Measurements from ENCODE around the gene ACR. TPM values are rescaled to one million over a fixed set of nuclear protein-coding genes. Genes with fewer than 3 reads are reported as not detected.

The ACR gene
- total RNA-seq, 1 donor from 2014 or later: not detected

DNA sequence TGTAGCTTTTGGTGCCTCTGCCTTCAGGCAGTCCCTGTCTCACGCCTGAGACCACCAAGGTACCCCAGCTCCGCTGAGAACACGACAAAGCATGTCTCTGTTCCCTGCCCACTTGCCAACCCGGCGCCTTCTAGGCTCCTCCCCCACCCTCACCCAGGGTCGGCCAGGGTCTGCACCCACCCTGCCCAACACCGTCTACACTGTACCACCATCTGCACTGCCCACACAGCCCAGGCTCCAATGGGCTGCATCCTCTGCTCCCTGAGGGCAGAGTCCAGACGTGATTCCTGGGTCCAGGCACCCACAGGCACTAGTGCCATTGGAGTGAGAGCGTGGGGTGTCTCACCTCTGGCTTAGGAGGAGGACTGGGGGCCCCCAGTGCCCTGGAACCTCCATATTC lies 22.8 kb upstream of the ACR start:
- Mint-ChIP-seq H3K9me3 (no peaks in the 10 kb centered on the region), H3K4me3 (no peak overlapping the region), H3K4me1 (peaks cover 8% of the 10 kb centered on the region)

DNA sequence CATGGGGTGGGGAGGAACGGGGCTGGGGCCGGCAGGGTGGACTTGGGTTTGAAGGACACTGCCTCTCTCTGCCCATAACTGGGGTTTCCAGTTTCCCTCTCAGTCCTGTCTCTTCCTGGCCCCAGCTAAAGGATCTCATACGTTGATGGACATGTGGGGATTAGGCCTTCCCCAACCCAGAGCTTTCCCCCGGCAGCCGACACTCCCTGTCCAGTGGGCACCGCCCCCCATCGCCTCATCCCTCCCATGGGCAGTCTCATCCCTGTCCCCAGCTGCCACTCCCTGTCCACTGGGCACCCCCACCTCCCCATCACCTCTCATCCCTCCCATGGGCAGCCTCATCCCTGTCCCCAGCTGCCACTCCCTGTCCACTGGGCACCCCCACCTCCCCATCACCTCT lies 22.2 kb upstream of the ACR start:
- Histone ChIP-seq H3K36me3 (no peaks in the 10 kb centered on the region), H3K4me2 (no peak overlapping the region), H3K4me1 (peaks cover 5% of the 10 kb centered on the region), H4K20me1 (ENCODE audit: low read depth) (peaks cover 21% of the 10 kb centered on the region), H3K79me2 (ENCODE audit: low read depth) (no peaks in the 10 kb centered on the region), H3F3A (ENCODE audit: low read depth) (no peaks in the 10 kb centered on the region), H3K4me3 (no peak overlapping the region), H2AFZ (replicated peaks) (no peak overlapping the region), H3K9me3 (ENCODE audit: low read depth) (no peaks in the 10 kb centered on the region), H3K27me3 (peaks cover 34% of the 10 kb centered on the region), H3K9ac (no peak overlapping the region), H3K27ac (no peak overlapping the region)
- Mint-ChIP-seq H3K4me1 (peaks cover 8% of the 10 kb centered on the region), H3K9me3 (no peaks in the 10 kb centered on the region), H3K4me3 (no peak overlapping the region), H3K27ac (no peak overlapping the region), H3K36me3 (peaks cover 29% of the 10 kb centered on the region), H3K27me3 (ENCODE audit: insufficient read depth, low read depth) (peaks cover 17% of the 10 kb centered on the region)
- no peak for DNase-seq (ENCODE audit: low spot score)
- TF ChIP-seq EZH2phosphoT487 (IDR thresholded peaks at IDR 0.05): no peak

More for the DNA sequence above, 22.8 kb upstream of the ACR start:
- Histone ChIP-seq H3K4me1 (peaks cover 5% of the 10 kb centered on the region), H4K20me1 (ENCODE audit: low read depth) (peaks cover 19% of the 10 kb centered on the region), H2AFZ (replicated peaks) (no peak overlapping the region), H3K79me2 (ENCODE audit: low read depth) (no peaks in the 10 kb centered on the region), H3K27ac (no peak overlapping the region), H3K9me3 (ENCODE audit: low read depth) (no peaks in the 10 kb centered on the region), H3K4me2 (no peak overlapping the region), H3K9ac (no peak overlapping the region), H3K27me3 (peaks cover 29% of the 10 kb centered on the region), H3F3A (ENCODE audit: low read depth) (no peaks in the 10 kb centered on the region), H3K36me3 (no peaks in the 10 kb centered on the region), H3K4me3 (no peak overlapping the region)
- no peak for TF ChIP-seq EZH2phosphoT487 (IDR thresholded peaks at IDR 0.05)
- TF ChIP-seq EZH2 (IDR thresholded peaks at IDR 0.05): no peak
- TF ChIP-seq, protein P1, sequence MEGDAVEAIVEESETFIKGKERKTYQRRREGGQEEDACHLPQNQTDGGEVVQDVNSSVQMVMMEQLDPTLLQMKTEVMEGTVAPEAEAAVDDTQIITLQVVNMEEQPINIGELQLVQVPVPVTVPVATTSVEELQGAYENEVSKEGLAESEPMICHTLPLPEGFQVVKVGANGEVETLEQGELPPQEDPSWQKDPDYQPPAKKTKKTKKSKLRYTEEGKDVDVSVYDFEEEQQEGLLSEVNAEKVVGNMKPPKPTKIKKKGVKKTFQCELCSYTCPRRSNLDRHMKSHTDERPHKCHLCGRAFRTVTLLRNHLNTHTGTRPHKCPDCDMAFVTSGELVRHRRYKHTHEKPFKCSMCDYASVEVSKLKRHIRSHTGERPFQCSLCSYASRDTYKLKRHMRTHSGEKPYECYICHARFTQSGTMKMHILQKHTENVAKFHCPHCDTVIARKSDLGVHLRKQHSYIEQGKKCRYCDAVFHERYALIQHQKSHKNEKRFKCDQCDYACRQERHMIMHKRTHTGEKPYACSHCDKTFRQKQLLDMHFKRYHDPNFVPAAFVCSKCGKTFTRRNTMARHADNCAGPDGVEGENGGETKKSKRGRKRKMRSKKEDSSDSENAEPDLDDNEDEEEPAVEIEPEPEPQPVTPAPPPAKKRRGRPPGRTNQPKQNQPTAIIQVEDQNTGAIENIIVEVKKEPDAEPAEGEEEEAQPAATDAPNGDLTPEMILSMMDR (IDR thresholded peaks at IDR 0.05): no peak
- Mint-ChIP-seq H3K27ac (no peak overlapping the region), H3K27me3 (ENCODE audit: insufficient read depth, low read depth) (peaks cover 17% of the 10 kb centered on the region), H3K36me3 (peaks cover 32% of the 10 kb centered on the region)
- no peak for DNase-seq (ENCODE audit: low spot score)

DNA sequence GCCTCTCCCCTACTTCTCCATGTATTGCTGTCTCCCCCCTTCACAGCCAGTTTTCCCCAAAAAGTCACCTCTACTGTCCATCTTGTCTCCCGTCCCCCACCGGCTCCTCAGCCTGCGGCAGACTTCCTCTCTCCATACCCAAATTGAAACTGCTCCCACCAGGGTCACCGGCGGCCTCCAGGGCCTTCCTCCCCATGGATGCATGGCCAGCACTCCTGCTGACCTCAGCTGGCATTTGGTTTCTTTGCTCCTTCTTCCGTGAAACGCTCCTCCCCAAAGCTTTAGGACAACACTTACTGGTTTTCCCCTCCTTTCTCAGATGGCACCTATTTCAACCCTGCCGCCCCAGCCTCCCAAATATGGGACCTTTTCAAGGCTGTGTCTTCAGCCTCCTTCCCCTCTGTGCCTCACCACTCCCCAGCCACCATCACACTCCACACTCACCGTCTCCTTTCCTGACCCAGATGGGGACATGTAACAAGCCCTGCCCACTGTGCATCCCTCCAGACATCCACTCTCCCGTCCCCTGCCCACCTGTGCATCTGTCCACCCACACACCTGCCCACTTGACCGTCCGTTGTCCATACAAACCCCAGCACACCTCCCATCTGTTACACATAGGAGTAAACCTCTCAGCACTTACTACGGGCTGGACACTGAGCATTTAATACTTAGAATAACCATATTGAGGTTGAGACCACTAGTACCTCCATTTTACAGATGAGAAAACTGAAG lies 21.5 kb upstream of the ACR start:
- Histone ChIP-seq H3K79me2 (ENCODE audit: low read depth) (no peaks in the 10 kb centered on the region), H3K27ac (no peak overlapping the region), H3K9ac (no peak overlapping the region), H3K4me3 (no peak overlapping the region), H3K4me1 (peaks cover 5% of the 10 kb centered on the region), H2AFZ (replicated peaks) (no peak overlapping the region), H3K9me3 (ENCODE audit: low read depth) (no peaks in the 10 kb centered on the region), H3K36me3 (no peaks in the 10 kb centered on the region), H4K20me1 (ENCODE audit: low read depth) (peaks cover 28% of the 10 kb centered on the region), H3K27me3 (peaks cover 41% of the 10 kb centered on the region), H3K4me2 (no peak overlapping the region), H3F3A (ENCODE audit: low read depth) (no peaks in the 10 kb centered on the region)
- no peak for DNase-seq (ENCODE audit: low spot score)
- H3K9me3 Mint-ChIP-seq: no peaks in the 10 kb centered on the region
- no peak overlapping the region for H3K4me3 Mint-ChIP-seq
- peaks cover 17% of the 10 kb centered on the region for H3K27me3 Mint-ChIP-seq (ENCODE audit: insufficient read depth, low read depth)
- H3K36me3 Mint-ChIP-seq: peaks cover 24% of the 10 kb centered on the region
- no peak for TF ChIP-seq EZH2phosphoT487 (IDR thresholded peaks at IDR 0.05)
- TF ChIP-seq, protein P1 (IDR thresholded peaks at IDR 0.05): no peak
- TF ChIP-seq EZH2 (IDR thresholded peaks at IDR 0.05): no peak
- H3K4me1 Mint-ChIP-seq: peaks cover 8% of the 10 kb centered on the region
- H3K27ac Mint-ChIP-seq: no peak overlapping the region

DNA sequence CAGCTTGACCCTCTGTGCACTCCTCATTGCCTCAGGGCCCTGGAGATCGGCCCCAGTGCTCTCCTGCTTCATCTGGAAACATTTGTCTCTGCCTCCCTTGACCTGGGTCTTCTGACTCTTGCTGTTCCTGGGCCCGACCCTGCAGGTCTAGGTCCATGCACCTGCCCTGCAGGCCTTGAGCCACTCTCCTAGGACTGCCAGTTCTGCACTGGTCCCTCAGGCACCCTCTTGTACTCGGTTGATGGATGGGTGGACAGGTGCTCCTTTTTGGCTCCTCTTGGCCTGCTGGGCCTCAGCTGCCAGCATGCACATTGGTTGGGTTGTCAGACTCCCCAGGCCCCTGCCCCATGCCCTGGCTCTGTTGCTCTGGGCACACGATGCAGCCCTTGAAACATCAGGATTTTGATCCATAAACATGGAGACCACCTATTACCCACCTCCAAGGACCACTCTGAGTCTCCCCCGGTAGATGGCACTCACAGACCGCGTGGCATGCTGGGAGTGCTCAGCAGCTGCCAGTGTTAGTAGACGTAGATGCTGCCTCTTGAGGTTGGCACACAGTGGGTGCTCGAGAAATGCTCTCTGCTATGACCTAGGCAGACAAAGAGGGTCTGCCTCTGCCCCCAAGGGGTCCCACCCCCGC lies 20.2 kb upstream of the ACR start:
- Mint-ChIP-seq H3K4me1 (peaks cover 8% of the 10 kb centered on the region), H3K36me3 (peaks cover 29% of the 10 kb centered on the region), H3K4me3 (no peak overlapping the region), H3K27ac (no peak overlapping the region), H3K9me3 (peaks cover 2% of the 10 kb centered on the region), H3K27me3 (ENCODE audit: insufficient read depth, low read depth) (peaks cover 21% of the 10 kb centered on the region)
- Histone ChIP-seq H3K9ac (no peak overlapping the region), H3K4me2 (no peak overlapping the region), H3K4me3 (no peak overlapping the region), H3K4me1 (peaks cover 5% of the 10 kb centered on the region), H3K27ac (no peak overlapping the region), H3K79me2 (ENCODE audit: low read depth) (no peaks in the 10 kb centered on the region), H2AFZ (replicated peaks) (no peak overlapping the region), H3K27me3 (peaks cover 55% of the 10 kb centered on the region), H3K9me3 (ENCODE audit: low read depth) (no peaks in the 10 kb centered on the region), H3K36me3 (no peaks in the 10 kb centered on the region), H3F3A (ENCODE audit: low read depth) (no peaks in the 10 kb centered on the region), H4K20me1 (ENCODE audit: low read depth) (peaks cover 36% of the 10 kb centered on the region)
- TF ChIP-seq EZH2phosphoT487 (IDR thresholded peaks at IDR 0.05) (no peak), EZH2 (IDR thresholded peaks at IDR 0.05) (no peak)
- TF ChIP-seq, protein P1 (IDR thresholded peaks at IDR 0.05): no peak
- no peak for DNase-seq (ENCODE audit: low spot score)
